Psoas muscle (tissue), 8 donors: ENCODE data around the gene FARP2. TPM values are rescaled to one million over a fixed set of nuclear protein-coding genes. Genes with fewer than 3 reads are reported as not detected.

ENCODE experiments used
- ATAC-seq, 4 donors: fragments of 200-7000 bp; cut with Tn5 transposase; one replicate each; pipeline ENCODE4 v1.9.1; 2020; ENCODE audit warnings: moderate library complexity in 3 of 4, mild to moderate bottlenecking in 2 of 4
- DNase-seq, 2 donors: peaks; one replicate each; pipeline ENCODE4 v3.0.0-alpha.2; 2020
- H3K27ac ChIP-seq: fragments of 200-600 bp; one replicate; pipeline ENCODE4 v1.8.0; 2022
- H3K27me3 ChIP-seq, 3 donors: fragments of 200-600 bp in 1 of 3; one replicate each; pipeline versions ENCODE4 v1.6.1 to v1.8.0; 2013 to 2022; ENCODE audit warnings: low read length in 2 of 3, mild to moderate bottlenecking in 2 of 3, moderate library complexity in 1 of 3; ENCODE audit not compliant: insufficient read depth in 3 of 3
- H3K36me3 ChIP-seq, 2 donors: fragments of 200-600 bp in 1 of 2; one replicate each; pipeline versions ENCODE4 v1.6.1 to v1.8.0; 2013 to 2022; ENCODE audit warnings: low read depth in 1 of 2, mild to moderate bottlenecking in 1 of 2, moderate library complexity in 1 of 2; ENCODE audit not compliant: insufficient read depth in 1 of 2
- H3K4me1 ChIP-seq: fragments of 200-600 bp; one replicate; pipeline ENCODE4 v1.8.0; 2022
- H3K4me3 ChIP-seq: fragments of 200-600 bp; one replicate; pipeline ENCODE4 v1.8.0; 2022; ENCODE audit warnings: mild to moderate bottlenecking
- H3K9me3 ChIP-seq: fragments of 200-600 bp; one replicate; pipeline ENCODE4 v1.8.0; 2022
- WGBS, 3 donors: extraction: QIAGEN DNeasy Blood & Tissue Kit; methylation state at CpG; one replicate each; pipeline versions ENCODE4 v1.1.6 to v1.1.7; 2013; 5-methylcytosine and 5-hydroxymethylcytosine counted together
- intact Hi-C, 2 donors: fragments of 100-400 bp; cut with DNase I; formaldehyde crosslinking; loops; one replicate each; pipeline versions ENCODE4 v1.11.0 to v1.14.2; 2022
- polyA plus RNA-seq, 3 donors: library from polyadenylated mRNA; stranded (reverse); fragments of 200-250 nt; gene quantifications; one replicate each; pipeline ENCODE4 v1.2.3, GENCODE V29; 2013
- total RNA-seq, 4 donors: library from RNA; stranded (reverse); fragmentation: NEBNext Ultra II Directional in 2 of 4; extraction: Animal tissue kit (Norgen Biotek cat#: 25700) in 2 of 4; gene quantifications; one replicate each; pipeline versions ENCODE4 v1.2.1 to v1.2.4, GENCODE V29; 2021 to 2023
- TF ChIP-seq, protein P1 (sequence below): fragments of 200-600 bp; IDR thresholded peaks from one replicate; pipeline ENCODE4 v1.8.0; 2022; ENCODE audit warnings: antibody characterized with exemption
- donor health status: healthy with polysubstance abuse.
- donor health status: DM: no; HTN: no; CAD: no; lungs with moderate emphysema.
- donor health status: Bipolar disorder and iron deficiency.
- donor health status: healthy.
- donor health status: DM: yes; HTN: yes; CAD: no.
- donor health status: DM: no; HTN: no; CAD: no.
- donor health status: DM: no; HTN: no; CAD: no.
- donor health status: DM: yes; HTN: yes; CAD: no.

The FARP2 gene
- total and polyA plus RNA-seq, 7 donors: 5.8 to 18.4 (median 17.4) TPM

DNA sequence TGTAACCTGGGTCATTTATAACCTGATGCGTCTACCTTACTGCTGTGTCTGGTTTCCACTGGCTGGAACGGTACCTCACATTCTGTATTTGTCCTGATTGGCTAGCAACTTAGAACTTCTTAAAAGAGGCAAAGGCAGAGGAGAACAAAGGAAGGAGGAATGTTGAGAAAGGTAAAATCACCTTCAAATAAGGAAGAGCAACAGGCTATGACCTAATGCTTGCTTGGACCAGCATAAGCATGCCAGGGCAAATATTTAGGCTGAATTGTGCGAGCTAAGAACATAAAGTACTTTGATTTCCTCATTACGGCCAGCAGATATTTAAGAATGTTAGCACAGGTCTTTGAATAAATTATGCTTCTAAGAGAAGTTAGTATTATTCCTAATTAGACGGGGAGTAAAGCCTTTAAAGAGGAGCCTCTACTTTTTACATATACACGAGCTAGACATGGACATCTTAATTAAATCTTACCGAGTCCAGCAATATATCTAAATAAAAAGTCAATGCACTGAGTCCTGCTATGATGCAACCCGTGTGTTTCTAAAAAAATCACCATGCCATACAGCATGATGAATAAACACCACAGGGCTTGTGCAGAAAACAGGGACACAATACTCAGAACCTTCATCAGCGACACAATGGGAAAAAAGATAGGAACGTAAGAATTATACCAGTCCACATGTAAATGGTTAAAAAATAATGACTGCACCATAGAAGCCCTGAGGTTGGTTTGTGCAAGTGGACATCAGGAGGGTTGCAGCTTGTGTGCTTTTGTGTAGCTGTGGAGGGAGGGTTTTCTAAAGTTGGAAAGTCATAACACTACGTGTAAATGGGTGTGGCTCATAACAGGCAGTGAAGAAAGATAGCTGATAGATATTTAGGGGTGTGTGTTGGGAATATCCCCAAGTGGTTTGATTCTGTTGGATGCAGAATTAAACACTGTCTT, 26.1 kb upstream of the FARP2 start:
- no peak overlapping the region for H3K27ac ChIP-seq
- H3K4me1 ChIP-seq: no peaks in the 10 kb centered on the region
- ATAC-seq: peak in 1 of 4 donors; percentile 35
- TF ChIP-seq, protein P1, sequence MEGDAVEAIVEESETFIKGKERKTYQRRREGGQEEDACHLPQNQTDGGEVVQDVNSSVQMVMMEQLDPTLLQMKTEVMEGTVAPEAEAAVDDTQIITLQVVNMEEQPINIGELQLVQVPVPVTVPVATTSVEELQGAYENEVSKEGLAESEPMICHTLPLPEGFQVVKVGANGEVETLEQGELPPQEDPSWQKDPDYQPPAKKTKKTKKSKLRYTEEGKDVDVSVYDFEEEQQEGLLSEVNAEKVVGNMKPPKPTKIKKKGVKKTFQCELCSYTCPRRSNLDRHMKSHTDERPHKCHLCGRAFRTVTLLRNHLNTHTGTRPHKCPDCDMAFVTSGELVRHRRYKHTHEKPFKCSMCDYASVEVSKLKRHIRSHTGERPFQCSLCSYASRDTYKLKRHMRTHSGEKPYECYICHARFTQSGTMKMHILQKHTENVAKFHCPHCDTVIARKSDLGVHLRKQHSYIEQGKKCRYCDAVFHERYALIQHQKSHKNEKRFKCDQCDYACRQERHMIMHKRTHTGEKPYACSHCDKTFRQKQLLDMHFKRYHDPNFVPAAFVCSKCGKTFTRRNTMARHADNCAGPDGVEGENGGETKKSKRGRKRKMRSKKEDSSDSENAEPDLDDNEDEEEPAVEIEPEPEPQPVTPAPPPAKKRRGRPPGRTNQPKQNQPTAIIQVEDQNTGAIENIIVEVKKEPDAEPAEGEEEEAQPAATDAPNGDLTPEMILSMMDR: no peak
- 85 to 93% (median 87%) methylated on average over 11 of the region's 11 CpGs for WGBS, 3 donors
- H3K4me3 ChIP-seq: no peak overlapping the region
- H3K36me3 ChIP-seq: peaks cover 0 to 63% of the 10 kb centered on the region in 2 donors
- intact Hi-C loops: no loop called here
- no peak for DNase-seq
- H3K9me3 ChIP-seq: no peaks in the 10 kb centered on the region
- H3K27me3 ChIP-seq: no peaks in the 10 kb centered on the region

DNA sequence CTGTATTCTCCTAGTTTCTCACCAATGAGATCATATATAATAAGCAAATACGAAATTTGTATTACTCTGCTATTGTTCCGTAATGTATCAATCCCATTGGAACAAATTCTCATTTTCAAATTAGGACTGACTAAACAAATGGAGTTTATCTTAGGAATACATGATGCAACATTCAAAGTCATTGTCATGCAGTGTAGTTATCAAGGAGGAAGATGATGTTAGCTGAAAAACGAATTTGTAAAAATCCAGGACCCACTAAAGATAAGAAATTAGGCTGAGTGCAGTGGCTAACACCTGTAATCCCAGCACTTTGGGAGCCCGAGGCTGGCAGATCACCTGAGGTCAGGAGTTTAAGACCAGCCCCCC, 25.5 kb upstream of the FARP2 start:
- H3K36me3 ChIP-seq: peaks cover 0 to 63% of the 10 kb centered on the region in 2 donors
- H3K9me3 ChIP-seq: no peaks in the 10 kb centered on the region
- H3K27me3 ChIP-seq: no peaks in the 10 kb centered on the region
- ATAC-seq (no peak), DNase-seq (no peak)
- WGBS, 3 donors: 92 to 97% (median 93%) methylated on average over 4 of the region's 4 CpGs
- intact Hi-C loops: no loop called here
- H3K4me3 ChIP-seq: no peak overlapping the region
- H3K4me1 ChIP-seq: no peaks in the 10 kb centered on the region
- no peak overlapping the region for H3K27ac ChIP-seq
- TF ChIP-seq, protein P1: no peak

DNA sequence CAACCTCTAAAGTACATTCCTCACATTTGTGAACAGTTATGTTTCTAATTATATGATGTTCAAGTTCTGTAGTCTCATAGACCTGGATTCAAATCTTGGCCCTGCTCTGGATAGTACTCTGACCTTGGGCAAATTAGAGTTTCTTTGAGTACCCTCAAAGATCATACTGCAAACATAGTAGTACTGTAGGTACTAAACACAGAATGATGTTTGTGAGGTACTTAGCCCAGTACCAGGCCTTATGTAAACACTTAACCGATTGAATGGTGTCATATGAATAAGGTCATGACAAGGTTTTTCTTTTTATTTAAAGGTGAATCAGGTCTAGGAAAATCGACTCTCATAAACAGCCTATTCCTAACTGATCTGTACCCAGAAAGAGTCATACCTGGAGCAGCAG, 21.3 kb upstream of the FARP2 start:
- ATAC-seq (no peak), DNase-seq (no peak)
- H3K27ac ChIP-seq: no peak overlapping the region
- H3K4me3 ChIP-seq: no peak overlapping the region
- peaks cover 4 to 66% of the 10 kb centered on the region in 2 donors for H3K36me3 ChIP-seq
- TF ChIP-seq, protein P1: no peak
- H3K4me1 ChIP-seq: peaks cover 9% of the 10 kb centered on the region
- H3K27me3 ChIP-seq: no peaks in the 10 kb centered on the region
- H3K9me3 ChIP-seq: no peaks in the 10 kb centered on the region
- 89 to 91% (median 90%) methylated on average over 2 of the region's 2 CpGs for WGBS, 3 donors
- intact Hi-C loops: no loop called here

DNA sequence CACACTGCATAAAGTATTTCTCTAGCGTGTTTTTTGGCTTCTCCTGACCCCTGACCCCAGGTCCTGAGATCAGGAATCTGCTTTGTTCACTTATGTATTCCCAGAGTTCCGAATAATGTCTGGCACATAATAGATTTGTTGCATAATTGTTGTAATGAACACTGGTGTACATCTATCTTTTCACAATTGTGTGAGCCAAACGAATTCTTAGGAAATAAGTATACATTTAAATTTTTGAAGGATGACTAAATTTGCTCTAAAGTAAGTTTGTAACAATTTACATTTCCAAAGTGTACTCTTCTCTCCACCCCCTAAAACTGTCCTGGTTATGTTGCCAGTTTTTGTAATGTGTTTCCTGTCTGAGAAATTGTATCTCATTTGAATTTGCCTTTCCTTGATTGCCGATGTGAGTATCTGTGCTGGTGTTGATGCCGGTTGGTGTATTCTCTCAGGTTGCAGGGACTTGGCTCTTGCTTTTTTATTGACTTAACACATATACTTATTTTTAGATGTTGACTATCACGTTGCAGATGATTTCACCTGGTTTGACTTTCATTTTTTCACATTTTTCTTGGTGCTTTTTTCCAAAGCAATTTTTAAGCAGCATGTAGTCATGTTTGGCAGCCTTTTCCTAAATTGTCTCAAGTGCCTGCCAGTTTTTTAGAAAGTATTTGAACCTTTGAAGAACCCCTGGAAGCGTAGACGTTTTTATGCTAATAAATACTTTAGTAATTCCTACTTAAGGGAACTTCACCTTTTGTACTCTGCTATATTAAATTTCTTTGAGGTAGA, 16.1 kb upstream of the FARP2 start:
- 22 to 33% (median 23%) methylated on average over 8 of the region's 8 CpGs for WGBS, 3 donors
- Histone ChIP-seq H3K36me3 (peaks cover 16 to 82% of the 10 kb centered on the region in 2 donors), H3K4me3 (peak overlapping the region; percentile 31), H3K4me1 (peaks cover 26% of the 10 kb centered on the region), H3K27ac (peak overlapping the region; percentile 87), H3K9me3 (no peaks in the 10 kb centered on the region), H3K27me3 (no peaks in the 10 kb centered on the region)
- TF ChIP-seq, protein P1: no peak
- DNase-seq (no peak), ATAC-seq (peak; percentile 74 to 95 (median 89))
- intact Hi-C loops: no loop called here
